ENCODE data around the gene TEPSIN. TPM values are rescaled to one million over a fixed set of nuclear protein-coding genes. Genes with fewer than 3 reads are reported as not detected.

Gene TEPSIN
- total RNA-seq, 1 donor from 2014 or later: 35.4 TPM

GRCh38 chr17:81200201-81200600 lies 38.7 kb downstream of the TEPSIN start:
- Histone ChIP-seq H3K36me3 (peaks cover 0 to 10% of the 10 kb centered on the region in 2 donors), H3K9me3 (no peaks in the 10 kb centered on the region), H3K4me1 (no peaks in the 10 kb centered on the region), H3K27ac (no peak overlapping the region), H3K4me3 (no peak overlapping the region), H3K27me3 (no peaks in the 10 kb centered on the region)
- no peak for DNase-seq (ENCODE audit: extremely low spot score in 2 of 2)
- intact Hi-C loops (cut with DNase I): no loop called here
- TF ChIP-seq CTCF (IDR thresholded peaks at IDR 0.05): no peak
- no peak for TF ChIP-seq POLR2A (IDR thresholded peaks at IDR 0.05)
- TF ChIP-seq POLR2AphosphoS5 (IDR thresholded peaks at IDR 0.05; ENCODE audit: insufficient read depth in 1 of 2, low read depth in 1 of 2): no peak

GRCh38 chr17:81199482-81199830 lies 39.4 kb downstream of the TEPSIN start:
- Histone ChIP-seq H3K36me3 (peaks cover 0 to 10% of the 10 kb centered on the region in 2 donors), H3K4me3 (no peak overlapping the region), H3K9me3 (no peaks in the 10 kb centered on the region), H3K27me3 (no peaks in the 10 kb centered on the region), H3K4me1 (no peaks in the 10 kb centered on the region), H3K27ac (no peak overlapping the region)
- intact Hi-C loops (cut with DNase I): loop anchor here (10.0 kb wide), 1 partner anchor 195 kb away; no protein-coding TSS in a partner anchor
- no peak for TF ChIP-seq CTCF (IDR thresholded peaks at IDR 0.05)
- TF ChIP-seq POLR2A (IDR thresholded peaks at IDR 0.05): no peak
- TF ChIP-seq POLR2AphosphoS5 (IDR thresholded peaks at IDR 0.05; ENCODE audit: insufficient read depth in 1 of 2, low read depth in 1 of 2): no peak
- no peak for DNase-seq (ENCODE audit: extremely low spot score in 2 of 2)

- Histone ChIP-seq H3K9me3 (no peaks in the 10 kb centered on the region), H3K36me3 (peaks cover 0 to 10% of the 10 kb centered on the region in 2 donors), H3K27me3 (no peaks in the 10 kb centered on the region), H3K4me3 (no peak overlapping the region), H3K27ac (no peak overlapping the region), H3K4me1 (no peaks in the 10 kb centered on the region)
- TF ChIP-seq POLR2A (IDR thresholded peaks at IDR 0.05): no peak
- intact Hi-C loops (cut with DNase I): loop anchor here (10.0 kb wide), 1 partner anchor 194 kb away; no protein-coding TSS in a partner anchor
- DNase-seq (ENCODE audit: extremely low spot score in 2 of 2): no peak
These were observed 39.9 kb downstream of the TEPSIN start for GRCh38 chr17:81198826-81199481.

GRCh38 chr17:81197831-81198490 lies 40.9 kb downstream of the TEPSIN start:
- Histone ChIP-seq H3K4me3 (no peak overlapping the region), H3K27me3 (no peaks in the 10 kb centered on the region), H3K9me3 (no peaks in the 10 kb centered on the region), H3K36me3 (peaks cover 0 to 10% of the 10 kb centered on the region in 2 donors), H3K27ac (no peak overlapping the region), H3K4me1 (no peaks in the 10 kb centered on the region)
- TF ChIP-seq POLR2AphosphoS5 (IDR thresholded peaks at IDR 0.05; ENCODE audit: insufficient read depth in 1 of 2, low read depth in 1 of 2): no peak
- TF ChIP-seq CTCF (IDR thresholded peaks at IDR 0.05): no peak
- no peak for TF ChIP-seq POLR2A (IDR thresholded peaks at IDR 0.05)
- no peak for DNase-seq (ENCODE audit: extremely low spot score in 2 of 2)
- intact Hi-C loops (cut with DNase I): loop anchor here (10.0 kb wide), 1 partner anchor 193 kb away; no protein-coding TSS in a partner anchor

GRCh38 chr17:81197409-81197795 lies 41.5 kb downstream of the TEPSIN start:
- H3K27me3 ChIP-seq: no peaks in the 10 kb centered on the region
- no peak for DNase-seq (ENCODE audit: extremely low spot score in 2 of 2)
- intact Hi-C loops (cut with DNase I): loop anchor here (10.0 kb wide), 1 partner anchor 193 kb away; no protein-coding TSS in a partner anchor
- no peaks in the 10 kb centered on the region for H3K4me1 ChIP-seq
- H3K36me3 ChIP-seq: peaks cover 0 to 10% of the 10 kb centered on the region in 2 donors
- no peaks in the 10 kb centered on the region for H3K9me3 ChIP-seq
- no peak overlapping the region for H3K4me3 ChIP-seq
- H3K27ac ChIP-seq: no peak overlapping the region
- TF ChIP-seq CTCF (IDR thresholded peaks at IDR 0.05) (no peak), POLR2A (IDR thresholded peaks at IDR 0.05) (no peak), POLR2AphosphoS5 (IDR thresholded peaks at IDR 0.05; ENCODE audit: insufficient read depth in 1 of 2, low read depth in 1 of 2) (no peak)
